ENCODE results near the gene NCOA3. TPM values are rescaled to one million over a fixed set of nuclear protein-coding genes. Genes with fewer than 3 reads are reported as not detected.

Gene NCOA3
- total and polyA plus RNA-seq, 2 of the 8 experiments (the other 6 are each of a cell fraction or from before 2014, with no cell fraction given) = 7.9 to 24.7 TPM

GRCh38 chr20:47661714-47662113 lies 160.0 kb downstream of the NCOA3 start (continued):
- TF ChIP-seq CHD7 (IDR thresholded peaks at IDR 0.05; ENCODE audit: insufficient replicate concordance, low read length) (no peak), BCL11A (IDR thresholded peaks at IDR 0.05; ENCODE audit: low read depth in 2 of 2, low read length in 2 of 2) (no peak), FOSL1 (IDR thresholded peaks at IDR 0.05; ENCODE audit: insufficient read depth, low read depth, low read length) (no peak), RBBP5 (IDR thresholded peaks at IDR 0.05; ENCODE audit: borderline replicate concordance, low read depth, low read length) (no peak)
